HG03039 (cell line): Measurements from ENCODE around the gene BEGAIN.
"Not testable (repeated sequence)": the region's sequence is repeated elsewhere in the genome, so short reads cannot be mapped to it uniquely, and the experiment has no call there.

Experiments
- ATAC-seq: cut with Tn5 transposase; IDR thresholded peaks from one replicate; pipeline ENCODE4 v1.9.1; 2021; ENCODE audit warnings: mild to moderate bottlenecking, moderate library complexity; ENCODE audit not compliant: unreplicated experiment

The BEGAIN gene

DNA sequence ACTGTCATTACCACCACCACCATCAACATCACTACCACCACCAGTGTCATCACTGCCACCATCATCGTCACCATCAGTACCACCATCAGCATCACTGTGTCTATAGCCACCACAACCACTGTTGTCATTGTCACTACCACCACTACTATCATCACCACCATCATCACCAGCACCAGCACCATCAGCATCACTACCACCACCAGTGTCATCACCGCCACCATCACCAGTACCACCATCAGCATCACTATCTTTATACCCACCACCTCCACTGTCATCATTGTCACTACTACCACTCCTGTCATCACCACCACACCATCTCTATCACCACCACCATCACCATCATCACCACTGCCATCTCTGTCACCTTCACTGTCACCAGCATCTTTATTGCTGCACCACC, 60.6 kb downstream of the BEGAIN start:
- ATAC-seq = no peak

- ATAC-seq = no peak
Observed at GRCh38 chr14:100526057-100526456, 61.2 kb downstream of the BEGAIN start.

DNA sequence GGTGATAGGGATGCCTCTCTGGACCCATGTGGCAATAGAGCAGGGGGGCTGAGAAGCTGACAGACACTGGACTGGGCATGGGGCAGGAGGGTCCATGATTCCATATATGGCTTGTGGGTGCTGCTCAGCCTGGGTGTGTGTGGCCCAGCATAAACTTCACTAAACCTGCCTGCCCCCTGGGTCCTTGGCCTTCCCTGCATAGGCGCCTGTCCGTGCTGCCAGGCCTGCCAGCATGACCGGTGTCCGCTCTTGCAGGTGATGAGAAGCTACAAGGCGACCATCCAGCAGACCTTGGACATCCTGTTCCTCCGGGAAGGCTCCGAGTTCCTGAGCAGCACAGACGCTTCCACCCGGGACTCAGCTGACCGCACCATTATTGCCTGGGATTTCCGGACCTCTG, 61.6 kb downstream of the BEGAIN start:
- ATAC-seq = no peak

DNA sequence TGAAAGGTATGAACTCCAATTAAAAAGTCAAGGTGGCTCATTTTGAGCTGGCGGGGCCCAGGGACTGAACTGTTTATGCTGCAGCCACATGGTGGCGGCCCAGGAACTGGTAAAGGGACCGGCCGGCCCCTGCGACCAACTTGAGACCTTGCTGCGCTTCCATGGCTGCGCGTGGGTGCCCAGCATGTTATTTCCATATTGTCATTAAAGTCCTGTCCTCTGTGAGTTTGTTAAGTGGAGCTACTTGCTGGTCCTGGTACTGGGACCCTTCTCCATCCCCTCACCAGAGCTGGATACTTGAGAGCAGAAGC, 62.3 kb downstream of the BEGAIN start:
- no peak for ATAC-seq

DNA sequence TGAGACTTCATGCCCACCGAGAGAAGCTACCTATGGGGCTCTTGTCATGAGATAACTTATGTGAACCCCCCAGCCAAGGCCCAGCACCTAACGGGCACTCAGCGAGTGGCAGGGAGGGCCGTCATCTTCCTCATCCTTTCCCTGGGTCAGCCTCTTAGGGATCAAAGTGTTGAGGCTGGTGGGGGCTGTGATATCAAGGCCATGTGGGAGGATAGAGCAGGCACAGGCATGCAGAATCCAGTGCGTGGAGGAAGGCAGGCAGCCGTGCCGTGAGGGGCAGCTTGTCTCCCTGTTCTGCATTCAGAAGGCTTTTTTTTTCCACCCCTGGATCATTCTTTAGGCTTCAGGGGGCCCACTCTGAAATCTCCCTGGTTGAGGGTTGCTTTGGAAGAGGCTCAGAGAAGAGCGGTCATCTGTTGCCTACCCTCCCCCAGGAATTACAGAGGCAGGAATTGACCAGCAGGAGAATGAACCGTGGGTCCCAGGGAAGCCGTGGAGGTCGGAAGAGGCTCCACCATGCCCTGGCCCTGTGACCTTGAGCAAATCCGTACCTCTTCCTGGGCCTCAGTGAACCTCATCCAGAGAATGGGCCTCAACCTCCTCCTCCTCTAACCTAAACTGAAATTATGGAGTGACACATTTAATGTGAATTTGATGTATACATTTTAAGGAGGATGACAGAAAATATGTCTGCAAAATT, 62.8 kb downstream of the BEGAIN start:
- no peak for ATAC-seq

GRCh38 chr14:100523843-100524169, 63.4 kb downstream of the BEGAIN start:
- no peak for ATAC-seq

DNA sequence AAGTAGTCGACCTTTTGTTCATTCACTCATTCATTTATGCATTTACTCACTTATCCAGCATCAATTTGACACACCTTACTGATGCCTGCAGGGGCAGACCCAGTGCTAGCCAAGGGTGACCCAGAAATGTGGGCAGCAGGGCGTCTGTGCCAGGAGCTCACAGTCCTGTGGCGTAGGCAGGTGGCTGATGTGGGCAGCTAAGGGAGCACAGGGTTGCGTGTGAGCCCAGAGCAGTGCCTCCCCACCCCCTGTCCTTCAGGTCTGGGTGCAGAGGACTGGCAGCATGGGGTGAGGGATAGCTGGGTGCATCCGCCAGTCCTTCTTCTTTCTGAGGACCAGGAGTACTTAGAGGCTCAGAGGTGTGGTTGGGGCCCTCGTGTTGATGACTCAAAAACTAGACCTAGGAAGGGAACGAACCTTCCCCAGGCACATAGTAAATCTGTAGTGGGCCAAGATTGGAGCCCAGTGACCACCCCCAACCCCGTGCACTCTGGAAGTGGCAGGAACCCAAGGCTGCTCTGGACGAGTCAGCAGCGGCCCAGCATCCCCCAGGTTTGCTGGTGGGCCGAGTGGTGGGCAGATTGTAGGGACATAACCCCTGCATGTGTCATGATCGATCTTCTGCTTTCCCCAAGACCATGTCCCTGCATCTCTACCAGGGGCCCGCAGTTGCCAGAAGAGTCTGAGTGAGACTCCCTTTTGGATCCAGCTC, 63.9 kb downstream of the BEGAIN start:
- ATAC-seq = no peak

GRCh38 chr14:100522616-100523099, 64.6 kb downstream of the BEGAIN start:
- no peak for ATAC-seq

DNA sequence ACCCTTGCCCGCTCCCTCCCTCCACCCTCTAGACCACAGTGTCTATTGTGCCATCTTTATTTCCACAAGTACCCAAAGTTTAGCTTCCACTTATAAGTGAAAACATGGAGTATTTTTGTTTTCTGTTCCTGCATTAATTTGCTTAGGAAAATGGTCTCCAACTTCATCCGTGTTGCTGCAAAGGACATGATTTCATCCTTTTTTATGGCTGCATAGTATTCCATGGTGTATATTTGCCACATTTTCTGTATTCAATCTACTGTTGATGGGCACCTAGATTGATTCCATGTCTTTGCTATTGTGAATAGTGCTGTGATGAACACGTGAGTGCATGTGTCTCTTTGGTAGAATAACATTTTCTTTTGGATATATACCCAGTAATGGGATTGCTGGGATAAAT, 81.2 kb downstream of the BEGAIN start:
- not testable (repeated sequence) for ATAC-seq

DNA sequence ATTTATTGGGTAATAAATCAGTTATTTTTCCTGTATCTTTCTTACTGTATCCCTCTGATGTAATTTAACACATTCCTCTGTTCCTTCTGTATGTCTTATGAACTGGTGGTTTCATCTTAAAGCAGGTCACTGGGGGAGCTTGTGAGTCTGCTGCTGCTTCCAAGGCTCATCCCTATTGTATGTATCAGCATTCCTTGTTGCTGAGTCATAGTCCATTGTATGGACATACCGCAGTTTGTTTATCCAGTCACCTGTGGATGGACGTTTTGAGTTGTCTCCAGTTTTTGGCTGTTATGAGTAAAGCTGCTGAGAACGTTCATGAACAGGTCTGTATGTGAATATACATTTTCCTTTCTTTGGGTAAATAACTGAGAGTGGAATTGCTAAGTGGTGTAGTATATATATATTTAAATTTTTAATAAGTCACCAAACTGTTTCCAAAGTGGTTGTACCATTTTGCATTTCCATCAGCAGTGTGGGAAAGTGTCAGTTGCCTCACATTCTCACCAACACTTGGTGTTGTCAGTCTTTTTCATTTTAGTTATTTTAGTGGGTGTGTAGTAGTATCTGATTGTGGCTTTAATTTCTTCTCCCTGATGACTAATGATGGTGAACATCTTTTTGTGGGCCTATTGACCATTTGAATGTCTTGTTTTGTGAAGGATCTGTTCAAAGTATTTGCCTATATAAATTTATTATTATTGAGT, 82.7 kb downstream of the BEGAIN start:
- ATAC-seq = no peak

GRCh38 chr14:100503251-100503650, 84.0 kb downstream of the BEGAIN start:
- ATAC-seq = no peak

DNA sequence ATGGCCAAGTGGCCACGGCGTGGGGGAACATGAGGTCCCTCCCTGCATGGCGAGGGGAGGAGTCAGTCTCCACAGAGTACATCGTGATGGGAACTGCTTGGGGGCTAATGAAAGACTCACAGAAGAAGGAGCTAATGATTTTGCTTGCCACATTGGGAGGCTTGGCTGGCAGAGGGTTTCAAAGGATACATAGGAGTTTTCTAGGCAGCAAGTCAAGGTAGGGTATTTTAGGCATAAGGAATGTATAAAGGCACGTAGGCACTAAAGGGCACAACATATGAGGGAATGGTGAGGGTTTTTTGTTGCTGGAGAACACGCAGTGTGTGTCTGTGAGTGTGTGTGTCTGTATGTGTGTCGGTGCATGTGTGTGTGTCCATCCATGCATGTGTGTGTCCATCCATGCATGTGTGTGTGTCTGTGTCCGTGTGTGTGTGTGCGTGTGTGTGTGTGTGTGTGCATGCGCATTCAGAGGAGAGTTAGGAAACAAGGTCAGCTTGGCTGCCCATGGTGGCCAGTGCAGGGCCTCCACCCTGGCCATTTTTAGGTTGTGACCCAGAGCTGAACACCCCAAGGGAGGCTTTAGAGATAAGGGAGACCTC, 84.5 kb downstream of the BEGAIN start:
- ATAC-seq = no peak

DNA sequence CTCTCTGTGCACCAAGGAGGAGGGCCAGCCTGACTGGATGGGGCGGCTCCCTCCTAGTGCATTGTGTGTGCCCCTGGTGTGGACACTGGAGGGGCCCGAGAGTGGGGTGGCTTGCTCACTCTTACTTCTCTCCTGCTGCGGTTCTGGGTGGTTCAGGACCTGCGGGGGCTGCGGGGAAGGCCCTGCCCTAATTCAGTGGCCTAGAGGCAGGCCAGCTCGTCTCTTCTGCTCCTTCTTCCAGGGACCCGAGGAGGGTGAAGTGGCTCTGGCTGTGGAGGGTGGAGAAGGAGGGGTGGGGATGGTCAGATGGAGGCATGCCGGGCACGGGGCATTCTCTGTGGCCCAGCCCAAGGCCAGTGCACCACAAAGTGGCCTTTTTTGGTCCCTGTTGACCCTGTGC, 87.1 kb downstream of the BEGAIN start:
- ATAC-seq = no peak

DNA sequence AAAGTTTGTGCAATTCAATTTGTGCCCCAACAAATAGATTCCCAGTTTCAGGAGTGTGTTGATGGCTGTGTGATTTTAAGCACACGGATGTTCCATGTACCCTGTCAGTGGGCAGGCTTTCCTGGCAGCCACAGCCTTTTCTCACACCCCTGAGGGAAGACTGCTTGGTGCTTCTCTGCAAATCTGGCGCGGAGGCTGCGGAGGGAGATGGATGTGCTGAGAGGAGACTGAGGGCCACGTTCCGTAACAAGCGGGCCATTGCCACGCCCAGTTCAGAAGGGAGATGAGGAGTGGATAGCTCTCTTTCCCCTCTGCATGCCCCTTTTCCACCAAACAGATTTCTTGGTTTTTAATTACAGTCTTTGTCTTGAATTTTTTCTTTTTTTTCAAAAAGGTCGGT, 89.1 kb downstream of the BEGAIN start:
- ATAC-seq = no peak

DNA sequence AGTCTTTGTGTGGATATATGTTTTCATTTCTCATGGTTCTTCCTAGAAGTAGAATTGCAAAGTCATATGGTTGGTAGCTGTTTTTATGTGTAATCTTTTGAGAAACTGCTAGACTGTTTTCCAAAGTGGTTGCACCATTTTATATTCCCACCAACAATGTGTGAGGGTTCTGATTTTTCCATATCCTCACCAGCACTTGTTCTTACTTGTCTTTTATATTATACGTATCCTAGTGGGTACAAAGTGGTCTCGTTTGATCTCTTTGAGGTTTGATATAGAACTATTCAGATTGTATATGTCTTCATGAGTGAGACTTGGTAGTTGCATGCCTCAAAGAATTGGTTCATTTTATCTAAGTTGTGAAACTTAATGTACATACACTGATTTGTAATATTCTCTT, 91.3 kb downstream of the BEGAIN start:
- ATAC-seq = no peak

- ATAC-seq = no peak
Observed at GRCh38 chr14:100494645-100495044, 92.6 kb downstream of the BEGAIN start.

- ATAC-seq = no peak
Observed at GRCh38 chr14:100490252-100490651, 97.0 kb downstream of the BEGAIN start.

GRCh38 chr14:100488057-100488456, 99.2 kb downstream of the BEGAIN start:
- no peak for ATAC-seq

- no peak for ATAC-seq
Observed at GRCh38 chr14:100487304-100487703, 99.9 kb downstream of the BEGAIN start.
